HPDE6-E6E7 (cell line): ENCODE results near the gene DGKA.
"Not testable (repeated sequence)": the region's sequence is repeated elsewhere in the genome, so short reads cannot be mapped to it uniquely, and the experiment has no call there.

Experiments used
- DNase-seq: peaks from one replicate; pipeline ENCODE4 v3.0.0; 2011; ENCODE audit warnings: missing footprints; ENCODE audit errors: extremely low spot score

DGKA gene

GRCh38 chr12:55996715-55997534 lies 66.0 kb downstream of the DGKA start, which contains the start of gene SUOX:
Gene SUOX (plus strand): TSS chr12:55997276. CDS start chr12:56002222, 4,946 bp downstream.
- peak; percentile 99 for DNase-seq

DNA sequence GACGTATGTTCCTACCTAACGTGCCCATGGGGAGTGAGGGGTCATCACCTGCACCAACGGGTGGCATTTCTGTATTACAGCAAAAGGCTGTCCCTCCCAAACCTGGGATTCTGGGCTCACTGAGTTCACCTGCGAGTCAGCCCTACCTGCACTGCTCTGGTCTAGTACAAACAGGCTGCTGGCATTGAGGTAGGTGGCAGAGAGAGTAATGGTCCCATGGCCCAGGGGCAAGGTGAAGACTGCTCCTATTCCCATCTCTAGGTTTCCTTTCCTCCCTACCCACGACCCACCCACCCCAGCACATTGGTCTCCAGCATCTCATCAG lies 66.5 kb downstream of the DGKA start:
- peak; percentile 29 for DNase-seq

DNA sequence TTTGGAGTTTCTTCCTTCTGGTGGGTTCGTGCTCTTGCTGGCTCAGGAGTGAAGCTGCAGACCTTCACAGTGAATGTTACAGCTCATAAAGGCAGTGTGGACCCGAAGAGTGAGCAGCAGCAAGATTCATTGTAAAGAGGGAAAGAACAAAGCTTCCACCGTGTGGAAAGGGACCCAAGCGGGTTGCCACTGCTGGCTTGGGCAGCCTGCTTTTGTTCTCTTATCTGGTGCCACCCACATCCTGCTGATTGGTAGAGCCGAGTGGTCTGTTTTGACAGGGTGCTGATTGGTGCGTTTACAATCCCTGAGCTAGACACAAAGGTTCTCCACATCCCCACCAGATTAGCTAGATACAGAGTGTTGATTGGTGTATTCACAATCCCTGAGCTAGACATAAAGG lies 68.6 kb downstream of the DGKA start:
- DNase-seq, result not testable (repeated sequence)

GRCh38 chr12:55999999-56000540 lies 69.1 kb downstream of the DGKA start:
- DNase-seq, result not testable (repeated sequence)

- no peak for DNase-seq
These were observed 70.6 kb downstream of the DGKA start for GRCh38 chr12:56001487-56002100.

GRCh38 chr12:56003376-56003775 lies 72.4 kb downstream of the DGKA start:
- not testable (repeated sequence) for DNase-seq
